ENCODE measurements around the gene CLMN. TPM values are rescaled to one million over a fixed set of nuclear protein-coding genes. Genes with fewer than 3 reads are reported as not detected.

The CLMN gene
- total and polyA plus RNA-seq, 2 of the 13 experiments (the other 11 are each of a cell fraction or from before 2014, with no cell fraction given), result 15.1 to 16.7 TPM

- DNase-seq (ENCODE audit: low spot score), result no peak
- H3K36me3 ChIP-seq (replicated peaks in 1 of 2; ENCODE audit: control insufficient read depth in 1 of 2, insufficient read depth in 2 of 2, low read length in 2 of 2), result no peaks in the 10 kb centered on the region
- no peak overlapping the region for H2AFZ ChIP-seq (ENCODE audit: low read length)
- peaks cover 6% of the 10 kb centered on the region; the same call in 1 of the 2 replicates for H4K20me1 ChIP-seq (ENCODE audit: insufficient read depth, low read length)
- in situ Hi-C loops (cut with HindIII; ENCODE audit: extremely low pct_ligation_motif_present, low pct_unique_long_range_greater_than_20kb) (no loop called here), intact Hi-C loops (cut with micrococcal nuclease; ENCODE audit: unreplicated experiment) (no loop called here)
- 94% methylated on average over 6 of the region's 6 CpGs for WGBS (ENCODE audit: low lambda C conversion rate)
- no TSS peak for BruUV-seq (replicated peaks)
- H3K27me3 ChIP-seq (ENCODE audit: control insufficient read depth in 1 of 2, insufficient read depth in 2 of 2, low read length in 2 of 2), result no peaks in the 10 kb centered on the region
- H3K4me2 ChIP-seq (ENCODE audit: low read depth, low read length), result no peak overlapping the region
- no peak for FAIRE-seq
- H3K9me3 ChIP-seq (ENCODE audit: low read length), result no peaks in the 10 kb centered on the region
- H3K4me3 ChIP-seq (replicated peaks in 1 of 3; ENCODE audit: insufficient read depth in 1 of 3, low read depth in 2 of 3, low read length in 3 of 3), result no peak overlapping the region
- no peaks in the 10 kb centered on the region for H3K79me2 ChIP-seq (ENCODE audit: insufficient read depth, low read length)
- ATAC-seq, result no peak
- no peak for TF ChIP-seq XRCC5 (optimal IDR thresholded peaks at IDR 0.05; ENCODE audit: low read length)
- no peak for TF ChIP-seq GATA4 (IDR thresholded peaks at IDR 0.05; ENCODE audit: borderline replicate concordance, low read depth)
- TF ChIP-seq BHLHE40 (IDR thresholded peaks at IDR 0.05; ENCODE audit: low read length), result no peak
- no peak for TF ChIP-seq EEA1 (CRISPR knock-in tag; IDR thresholded peaks at IDR 0.05; ENCODE audit: borderline replicate concordance)
- H3K4me1 ChIP-seq (ENCODE audit: insufficient read depth, low read length), result peaks cover 24% of the 10 kb centered on the region
- CTCF ChIA-PET (ENCODE audit: low intra/inter-chr PET ratio, low total read pairs), result no interaction called here
- H3K9ac ChIP-seq (ENCODE audit: insufficient read depth, low read depth, low read length), result no peak overlapping the region
- POLR2A ChIA-PET, result no interaction called here
- no peak overlapping the region for H3K27ac ChIP-seq (ENCODE audit: extremely low read length, insufficient read depth, low read length)
These were observed 78.6 kb downstream of the CLMN start for GRCh38 chr14:95240859-95241813.

GRCh38 chr14:95238487-95239298 is 81.0 kb downstream of the CLMN start:
- POLR2A ChIA-PET, result no interaction called here
- ATAC-seq (no peak), FAIRE-seq (no peak), DNase-seq (ENCODE audit: low spot score) (no peak)
- Histone ChIP-seq H3K4me3 (replicated peaks in 1 of 3; ENCODE audit: insufficient read depth in 1 of 3, low read depth in 2 of 3, low read length in 3 of 3) (no peak overlapping the region), H3K36me3 (replicated peaks in 1 of 2; ENCODE audit: control insufficient read depth in 1 of 2, insufficient read depth in 2 of 2, low read length in 2 of 2) (no peaks in the 10 kb centered on the region), H3K79me2 (ENCODE audit: insufficient read depth, low read length) (no peaks in the 10 kb centered on the region), H3K4me2 (ENCODE audit: low read depth, low read length) (no peak overlapping the region), H2AFZ (ENCODE audit: low read length) (no peak overlapping the region), H3K9ac (ENCODE audit: insufficient read depth, low read depth, low read length) (no peak overlapping the region), H3K4me1 (ENCODE audit: insufficient read depth, low read length) (peaks cover 24% of the 10 kb centered on the region), H3K27me3 (ENCODE audit: control insufficient read depth in 1 of 2, insufficient read depth in 2 of 2, low read length in 2 of 2) (no peaks in the 10 kb centered on the region), H4K20me1 (ENCODE audit: insufficient read depth, low read length) (peaks cover 6% of the 10 kb centered on the region; the same call in 1 of the 2 replicates), H3K27ac (ENCODE audit: extremely low read length, insufficient read depth, low read length) (no peak overlapping the region), H3K9me3 (ENCODE audit: low read length) (no peaks in the 10 kb centered on the region)
- WGBS (ENCODE audit: low lambda C conversion rate), result over 99% methylated on average over 7 of the region's 10 CpGs
- in situ Hi-C loops (cut with HindIII; ENCODE audit: extremely low pct_ligation_motif_present, low pct_unique_long_range_greater_than_20kb) (no loop called here), intact Hi-C loops (cut with micrococcal nuclease; ENCODE audit: unreplicated experiment) (loop anchor here (5.0 kb wide), 1 partner anchor 99 kb away; no protein-coding TSS in a partner anchor)
- TF ChIP-seq, protein P1, sequence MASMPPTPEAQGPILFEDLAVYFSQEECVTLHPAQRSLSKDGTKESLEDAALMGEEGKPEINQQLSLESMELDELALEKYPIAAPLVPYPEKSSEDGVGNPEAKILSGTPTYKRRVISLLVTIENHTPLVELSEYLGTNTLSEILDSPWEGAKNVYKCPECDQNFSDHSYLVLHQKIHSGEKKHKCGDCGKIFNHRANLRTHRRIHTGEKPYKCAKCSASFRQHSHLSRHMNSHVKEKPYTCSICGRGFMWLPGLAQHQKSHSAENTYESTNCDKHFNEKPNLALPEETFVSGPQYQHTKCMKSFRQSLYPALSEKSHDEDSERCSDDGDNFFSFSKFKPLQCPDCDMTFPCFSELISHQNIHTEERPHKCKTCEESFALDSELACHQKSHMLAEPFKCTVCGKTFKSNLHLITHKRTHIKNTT (CRISPR knock-in tag; IDR thresholded peaks at IDR 0.05), result no peak
- TF ChIP-seq HIVEP1 (CRISPR knock-in tag; IDR thresholded peaks at IDR 0.05) (no peak), ZNF17 (CRISPR knock-in tag; IDR thresholded peaks at IDR 0.05) (no peak), CCAR2 (optimal IDR thresholded peaks at IDR 0.05; ENCODE audit: low read depth, low read length) (no peak), ZNF768 (CRISPR knock-in tag; IDR thresholded peaks at IDR 0.05) (no peak), BRD4 (CRISPR knock-in tag; IDR thresholded peaks at IDR 0.05) (no peak), ZNF121 (CRISPR knock-in tag; IDR thresholded peaks at IDR 0.05) (no peak), GPN1 (CRISPR knock-in tag; IDR thresholded peaks at IDR 0.05; ENCODE audit: borderline replicate concordance) (no peak), ZNF329 (CRISPR knock-in tag; IDR thresholded peaks at IDR 0.05; ENCODE audit: low read depth) (no peak), MAFG (CRISPR knock-in tag; IDR thresholded peaks at IDR 0.05) (no peak), RARG (CRISPR knock-in tag; IDR thresholded peaks at IDR 0.05; ENCODE audit: low read depth) (no peak), PPARG (CRISPR knock-in tag; conservative IDR thresholded peaks at IDR 0.05) (no peak), TAF1 (CRISPR knock-in tag; IDR thresholded peaks at IDR 0.05) (no peak), HOXD1 (CRISPR knock-in tag; IDR thresholded peaks at IDR 0.05) (no peak), BHLHE40 (IDR thresholded peaks at IDR 0.05; ENCODE audit: low read length) (no peak)
- CTCF ChIA-PET (ENCODE audit: low intra/inter-chr PET ratio, low total read pairs), result no interaction called here
- BruUV-seq (replicated peaks), result no TSS peak

Data from HepG2 (cell line).